ENCODE measurements around the gene SLC38A11.

SLC38A11 gene

DNA sequence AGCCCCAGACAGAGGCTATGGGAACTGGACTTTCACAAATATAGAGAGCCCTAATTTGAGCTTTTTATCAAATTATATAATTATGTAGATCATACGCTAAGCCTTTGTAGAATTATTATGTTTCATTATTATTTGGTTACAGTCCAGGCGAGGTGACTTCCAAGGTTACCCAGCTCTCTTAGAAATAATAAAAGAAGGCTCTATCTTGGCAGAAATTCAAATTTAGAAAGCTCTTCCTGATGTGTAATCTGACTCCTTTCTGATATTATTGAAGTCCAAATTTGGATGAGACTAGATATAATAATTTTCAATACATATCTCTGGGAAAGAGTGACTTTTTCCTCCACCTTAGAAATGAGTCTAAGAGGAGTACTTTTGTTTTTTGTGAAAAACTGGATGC, 4.8 kb upstream of the SLC38A11 start:
- TF ChIP-seq, protein P1, sequence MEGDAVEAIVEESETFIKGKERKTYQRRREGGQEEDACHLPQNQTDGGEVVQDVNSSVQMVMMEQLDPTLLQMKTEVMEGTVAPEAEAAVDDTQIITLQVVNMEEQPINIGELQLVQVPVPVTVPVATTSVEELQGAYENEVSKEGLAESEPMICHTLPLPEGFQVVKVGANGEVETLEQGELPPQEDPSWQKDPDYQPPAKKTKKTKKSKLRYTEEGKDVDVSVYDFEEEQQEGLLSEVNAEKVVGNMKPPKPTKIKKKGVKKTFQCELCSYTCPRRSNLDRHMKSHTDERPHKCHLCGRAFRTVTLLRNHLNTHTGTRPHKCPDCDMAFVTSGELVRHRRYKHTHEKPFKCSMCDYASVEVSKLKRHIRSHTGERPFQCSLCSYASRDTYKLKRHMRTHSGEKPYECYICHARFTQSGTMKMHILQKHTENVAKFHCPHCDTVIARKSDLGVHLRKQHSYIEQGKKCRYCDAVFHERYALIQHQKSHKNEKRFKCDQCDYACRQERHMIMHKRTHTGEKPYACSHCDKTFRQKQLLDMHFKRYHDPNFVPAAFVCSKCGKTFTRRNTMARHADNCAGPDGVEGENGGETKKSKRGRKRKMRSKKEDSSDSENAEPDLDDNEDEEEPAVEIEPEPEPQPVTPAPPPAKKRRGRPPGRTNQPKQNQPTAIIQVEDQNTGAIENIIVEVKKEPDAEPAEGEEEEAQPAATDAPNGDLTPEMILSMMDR (conservative IDR thresholded peaks at IDR 0.05; ENCODE audit: control insufficient read depth, insufficient read depth, low read depth, low read length) = no peak
- H3K4me3 ChIP-seq (ENCODE audit: control insufficient read depth, low read depth, low read length) = no peak overlapping the region
- DNase-seq (ENCODE audit: low read depth) = no peak

DNA sequence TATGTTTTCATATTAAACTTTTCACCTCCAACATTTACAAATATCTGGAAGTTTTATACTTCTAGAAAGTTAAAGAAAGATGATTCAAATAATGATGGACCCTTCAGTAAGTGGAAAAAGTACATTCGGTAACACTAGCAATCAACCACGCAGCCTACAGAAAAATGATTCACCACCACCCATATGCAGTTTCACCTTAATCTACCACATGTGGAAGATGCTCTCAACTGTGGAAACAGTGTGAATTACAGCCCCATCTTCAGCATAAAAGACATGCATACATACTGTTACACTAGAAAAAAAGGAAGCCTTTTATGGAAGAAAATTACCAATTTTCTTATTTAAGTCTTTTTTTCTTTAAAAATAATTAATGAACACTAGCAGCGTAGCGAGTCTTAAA, 1.1 kb downstream of the SLC38A11 start:
- TF ChIP-seq, protein P1 (conservative IDR thresholded peaks at IDR 0.05; ENCODE audit: control insufficient read depth, insufficient read depth, low read depth, low read length) = no peak
- DNase-seq (ENCODE audit: low read depth) = peak; percentile 20
- no peak overlapping the region for H3K4me3 ChIP-seq (ENCODE audit: control insufficient read depth, low read depth, low read length)

DNA sequence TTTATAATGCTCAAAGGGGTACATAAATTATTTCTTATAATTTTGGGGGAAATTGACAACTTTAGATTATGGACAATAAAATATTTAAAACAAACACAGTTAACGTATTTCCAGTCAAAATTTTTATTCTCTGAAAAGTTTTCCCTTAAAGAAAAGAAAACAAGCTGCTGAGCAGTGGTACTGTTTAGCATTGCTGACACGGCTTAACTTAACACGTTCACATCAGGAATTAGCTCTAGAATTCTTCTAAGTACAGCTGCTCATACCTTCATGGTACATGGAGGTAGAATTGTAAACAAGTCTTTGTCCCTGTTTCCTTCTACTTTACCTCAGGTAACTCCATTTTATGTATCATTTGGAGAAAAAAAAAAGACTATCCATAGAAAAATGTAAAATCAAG, 2.0 kb downstream of the SLC38A11 start:
- DNase-seq (ENCODE audit: low read depth) = no peak
- TF ChIP-seq, protein P1 (conservative IDR thresholded peaks at IDR 0.05; ENCODE audit: control insufficient read depth, insufficient read depth, low read depth, low read length) = no peak
- H3K4me3 ChIP-seq (ENCODE audit: control insufficient read depth, low read depth, low read length) = no peak overlapping the region

DNA sequence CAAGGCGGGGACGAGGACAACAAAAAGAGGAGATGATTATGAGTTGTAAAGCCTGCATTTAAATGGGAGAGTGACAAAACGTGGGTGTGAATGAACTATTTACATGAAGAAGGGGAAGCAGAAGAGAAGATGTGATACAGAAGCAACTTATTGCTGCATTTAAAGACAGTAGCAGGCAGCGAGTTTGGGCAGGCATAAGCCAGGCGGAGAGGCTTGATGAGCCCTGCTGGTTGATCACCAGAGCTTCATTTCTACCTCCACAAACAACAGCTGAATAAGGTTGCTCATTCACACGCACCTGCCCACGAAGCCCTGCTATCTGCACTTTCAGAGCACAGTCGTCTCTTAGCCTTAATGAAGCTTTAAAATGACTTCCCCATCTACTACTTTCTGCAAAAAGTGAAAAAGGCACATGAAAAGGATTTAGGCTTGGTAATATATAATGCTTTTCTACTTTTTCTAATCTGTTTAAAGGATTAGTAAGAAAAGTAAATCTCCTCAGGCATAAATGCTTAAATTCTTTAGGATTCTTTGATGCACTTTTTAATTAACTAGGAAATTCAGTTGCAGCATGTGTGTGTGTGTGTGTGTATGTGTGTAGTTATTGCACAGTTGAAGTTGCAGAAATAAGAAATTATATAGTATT, 3.1 kb downstream of the SLC38A11 start:
- no peak for DNase-seq (ENCODE audit: low read depth)
- no peak overlapping the region for H3K4me3 ChIP-seq (ENCODE audit: control insufficient read depth, low read depth, low read length)
- TF ChIP-seq, protein P1 (conservative IDR thresholded peaks at IDR 0.05; ENCODE audit: control insufficient read depth, insufficient read depth, low read depth, low read length) = no peak

DNA sequence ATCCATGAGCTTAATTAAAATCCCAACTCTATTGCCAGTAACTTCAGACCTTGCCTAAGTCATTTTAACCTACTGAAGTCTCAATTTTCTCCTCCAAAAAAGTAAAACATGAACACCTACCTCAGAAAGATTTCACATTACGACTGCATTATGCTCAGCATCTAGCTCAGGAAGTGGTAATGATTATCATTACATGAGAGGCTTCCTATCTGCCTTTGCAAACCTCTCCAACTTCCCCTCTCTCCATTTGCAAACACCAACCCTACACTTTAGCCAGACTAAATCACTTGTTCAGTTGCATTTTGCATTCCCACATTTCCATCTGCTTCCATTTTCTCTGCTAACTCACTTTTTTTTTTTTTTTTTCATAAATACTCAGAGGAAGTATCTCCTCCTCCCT, 6.8 kb downstream of the SLC38A11 start:
- no peak overlapping the region for H3K4me3 ChIP-seq (ENCODE audit: control insufficient read depth, low read depth, low read length)
- TF ChIP-seq, protein P1 (conservative IDR thresholded peaks at IDR 0.05; ENCODE audit: control insufficient read depth, insufficient read depth, low read depth, low read length) = no peak
- DNase-seq (ENCODE audit: low read depth) = no peak

DNA sequence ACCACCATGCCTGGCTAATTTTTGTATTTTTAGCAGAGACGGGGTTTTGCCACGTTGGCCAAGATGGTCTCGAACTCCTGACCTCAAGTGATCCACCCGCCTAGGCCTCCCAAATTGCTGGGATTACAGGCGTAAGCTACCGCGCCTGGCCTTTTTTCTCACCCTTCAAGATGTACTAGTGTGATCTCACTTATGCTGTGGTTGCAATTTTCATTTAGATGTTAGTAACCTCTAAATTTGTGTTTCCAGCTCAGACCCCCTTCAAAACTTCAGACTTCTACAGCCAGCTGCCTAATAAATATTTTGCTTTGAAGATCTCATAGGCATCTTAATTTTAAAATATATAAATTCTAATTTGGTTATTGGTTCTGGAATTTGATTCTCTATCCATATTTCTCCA, 8.0 kb downstream of the SLC38A11 start:
- no peak overlapping the region for H3K4me3 ChIP-seq (ENCODE audit: control insufficient read depth, low read depth, low read length)
- TF ChIP-seq, protein P1 (conservative IDR thresholded peaks at IDR 0.05; ENCODE audit: control insufficient read depth, insufficient read depth, low read depth, low read length) = no peak
- no peak for DNase-seq (ENCODE audit: low read depth)

DNA sequence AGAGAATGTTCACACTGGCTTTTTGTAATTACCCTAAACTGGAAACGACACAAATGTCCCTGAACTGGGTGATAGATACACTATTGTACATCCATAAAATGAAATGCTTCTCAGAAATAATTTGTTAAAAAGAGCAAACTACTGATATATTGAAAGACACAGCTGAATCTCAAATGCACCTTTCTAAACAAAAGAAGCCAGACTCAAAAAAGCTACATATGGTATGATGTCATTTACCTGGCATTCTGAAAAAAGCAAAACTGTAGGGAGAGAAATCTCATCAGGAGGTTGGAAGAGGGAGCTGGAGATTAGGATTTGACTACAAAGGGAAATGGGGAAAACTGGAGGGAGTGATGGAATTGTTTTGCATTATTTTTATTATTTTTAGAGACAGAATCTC, 12.0 kb downstream of the SLC38A11 start:
- TF ChIP-seq, protein P1 (conservative IDR thresholded peaks at IDR 0.05; ENCODE audit: control insufficient read depth, insufficient read depth, low read depth, low read length) = no peak
- DNase-seq (ENCODE audit: low read depth) = no peak
- no peak overlapping the region for H3K4me3 ChIP-seq (ENCODE audit: control insufficient read depth, low read depth, low read length)
